ENCODE data around the gene C10orf71. TPM values are rescaled to one million over a fixed set of nuclear protein-coding genes. Genes with fewer than 3 reads are reported as not detected.

C10orf71 gene
- total and polyA plus RNA-seq, 2 of the 8 experiments (the other 6 are each of a cell fraction or from before 2014, with no cell fraction given): not detected

DNA sequence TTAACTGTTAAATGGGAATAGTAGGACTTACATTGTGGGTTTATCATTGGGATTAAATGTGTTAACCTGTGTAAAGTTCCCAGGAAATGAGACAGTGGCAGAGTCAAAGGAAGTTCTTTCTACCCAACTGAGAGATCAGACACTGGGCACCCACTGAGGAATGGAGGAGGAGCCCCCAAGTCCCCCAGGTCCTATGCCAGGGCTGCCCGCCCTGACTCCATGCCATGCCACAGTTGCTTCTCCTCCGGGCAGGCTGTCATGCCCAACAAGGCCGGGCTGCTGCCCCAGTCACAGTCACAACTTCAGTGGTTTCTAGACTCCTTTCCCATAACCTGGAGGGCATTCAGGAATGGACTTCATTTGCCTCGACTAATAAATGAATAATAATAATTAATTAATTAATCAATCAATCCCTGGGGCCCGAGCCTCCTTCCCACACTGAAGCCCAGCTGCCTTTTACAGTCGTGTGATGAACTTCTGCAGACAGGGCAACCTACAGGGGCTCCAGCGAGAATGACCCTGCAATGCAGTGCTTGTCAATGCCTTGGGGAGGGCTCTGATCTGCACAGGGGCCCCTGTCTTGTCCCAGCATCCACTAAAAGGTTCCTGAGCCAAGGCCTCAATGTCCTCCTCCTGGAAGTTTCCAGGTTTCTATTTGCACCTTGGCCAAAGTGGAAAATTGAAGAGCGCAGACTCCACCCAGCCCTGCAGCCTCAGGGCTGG is 64.5 kb downstream of the C10orf71 start:
- Histone ChIP-seq H3K27ac (ENCODE audit: low read depth, low read length) (no peak overlapping the region), H3K79me2 (ENCODE audit: control insufficient read depth in 1 of 2, insufficient read depth in 2 of 2, low read length in 2 of 2) (no peaks in the 10 kb centered on the region), H2BK20ac (ENCODE audit: low read length) (no peak overlapping the region), H3K56ac (replicated peaks; ENCODE audit: insufficient read length, low read depth, low read length) (no peak overlapping the region), H3K4me1 (replicated peaks in 1 of 4; ENCODE audit: control insufficient read depth in 3 of 4, insufficient read depth in 4 of 4, low read length in 3 of 4) (peaks cover 0 to 10% (median 7%) of the 10 kb centered on the region in 4 experiments; a peak in 5 of 7 replicates), H2BK12ac (ENCODE audit: low read depth, low read length) (no peak overlapping the region), H4K20me1 (replicated peaks in 1 of 2; ENCODE audit: control insufficient read depth in 1 of 2, insufficient read depth in 2 of 2, low read length in 2 of 2) (no peaks in the 10 kb centered on the region), H4K8ac (ENCODE audit: extremely low read depth, insufficient read depth, low read length) (no peak overlapping the region), H2BK15ac (ENCODE audit: low read length) (no peak overlapping the region), H3K23ac (ENCODE audit: insufficient read length) (no peak overlapping the region), H3K4me3 (ENCODE audit: extremely low read depth in 1 of 4, insufficient read depth in 2 of 4, low read depth in 3 of 4, low read length in 4 of 4) (no peak overlapping the region), H4K91ac (replicated peaks; ENCODE audit: insufficient read length, low read length) (no peak overlapping the region), H3K27me3 (replicated peaks in 1 of 4; ENCODE audit: control insufficient read depth in 3 of 4, extremely low read depth in 1 of 4, insufficient read depth in 3 of 4, low read length in 3 of 4) (no peaks in the 10 kb centered on the region), H3K4me2 (ENCODE audit: insufficient read depth in 1 of 2, low read depth in 2 of 2, low read length in 2 of 2) (no peak overlapping the region), H2AFZ (ENCODE audit: low read length) (no peak overlapping the region), H4K5ac (ENCODE audit: insufficient read length, low read depth, low read length) (no peak overlapping the region), H2BK120ac (replicated peaks; ENCODE audit: low read depth, low read length) (no peak overlapping the region), H3K9ac (replicated peaks in 1 of 4; ENCODE audit: extremely low read depth in 1 of 4, low read depth in 3 of 4, low read length in 3 of 4) (no peak overlapping the region), H3K9me3 (ENCODE audit: insufficient read depth in 2 of 2, low read depth in 1 of 2, low read length in 1 of 2) (no peaks in the 10 kb centered on the region), H3K79me1 (ENCODE audit: low read depth, low read length) (no peaks in the 10 kb centered on the region), H3K4ac (replicated peaks; ENCODE audit: insufficient read length, low read depth, low read length) (no peak overlapping the region), H3K23me2 (ENCODE audit: low read depth, low read length) (no peaks in the 10 kb centered on the region), H2BK5ac (ENCODE audit: low read depth, low read length) (no peak overlapping the region), H2AK5ac (ENCODE audit: low read depth, low read length) (no peak overlapping the region), H3K14ac (ENCODE audit: insufficient read length) (no peak overlapping the region), H3K18ac (ENCODE audit: extremely low read depth, low read length) (no peak overlapping the region), H3K36me3 (ENCODE audit: control insufficient read depth in 2 of 4, insufficient read depth in 4 of 4, low read length in 3 of 4) (no peaks in the 10 kb centered on the region)
- ChIA-PET CTCF (ENCODE audit: partially characterized antibody) (interaction anchor here (1.0 kb wide), 1 partner anchor 149 kb away, joined by 3 read pairs; no protein-coding TSS in a partner anchor), POLR2A (ENCODE audit: partially characterized antibody) (no interaction called here)
- WGBS, 2 experiments (ENCODE audit: extremely low coverage in 1 of 2, insufficient coverage in 1 of 2, insufficient read length in 1 of 2, insufficient replicate concordance in 2 of 2, low coverage in 1 of 2, low lambda C conversion rate in 2 of 2, missing lambda C conversion rate in 1 of 2): 94% methylated on average over 8 of the region's 8 CpGs; no CpG with 5 or more reads in 1 of the 2 experiments
- no peak for FAIRE-seq
- no peak for DNase-seq (ENCODE audit: low read depth in 1 of 2, low spot score in 2 of 2)
- no peak for TF ChIP-seq RAD21 (IDR thresholded peaks at IDR 0.05 in 1 of 2, conservative IDR thresholded peaks at IDR 0.05 in 1 of 2; ENCODE audit: low read depth in 2 of 2, low read length in 2 of 2)
- TF ChIP-seq TAF1 (IDR thresholded peaks at IDR 0.05; ENCODE audit: low read depth, low read length): no peak
- TF ChIP-seq POLR2AphosphoS5 (IDR thresholded peaks at IDR 0.05; ENCODE audit: low read depth, low read length): no peak
- TF ChIP-seq NRF1 (IDR thresholded peaks at IDR 0.05; ENCODE audit: low read depth, low read length): no peak
- TF ChIP-seq, protein P1, sequence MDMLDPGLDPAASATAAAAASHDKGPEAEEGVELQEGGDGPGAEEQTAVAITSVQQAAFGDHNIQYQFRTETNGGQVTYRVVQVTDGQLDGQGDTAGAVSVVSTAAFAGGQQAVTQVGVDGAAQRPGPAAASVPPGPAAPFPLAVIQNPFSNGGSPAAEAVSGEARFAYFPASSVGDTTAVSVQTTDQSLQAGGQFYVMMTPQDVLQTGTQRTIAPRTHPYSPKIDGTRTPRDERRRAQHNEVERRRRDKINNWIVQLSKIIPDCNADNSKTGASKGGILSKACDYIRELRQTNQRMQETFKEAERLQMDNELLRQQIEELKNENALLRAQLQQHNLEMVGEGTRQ (IDR thresholded peaks at IDR 0.05; ENCODE audit: low read length): no peak
- no peak for TF ChIP-seq CBX5 (IDR thresholded peaks at IDR 0.05; ENCODE audit: low read depth, low read length)
- TF ChIP-seq PHF8 (conservative IDR thresholded peaks at IDR 0.05; ENCODE audit: low read depth, low read length): no peak
- no peak for TF ChIP-seq POU5F1 (IDR thresholded peaks at IDR 0.05; ENCODE audit: low read depth, low read length)
- TF ChIP-seq BACH1 (IDR thresholded peaks at IDR 0.05; ENCODE audit: low read length): no peak
- no peak for TF ChIP-seq HDAC6 (IDR thresholded peaks at IDR 0.05; ENCODE audit: low read depth, low read length)
- TF ChIP-seq TBP (IDR thresholded peaks at IDR 0.05; ENCODE audit: low read depth, low read length): no peak
- no peak for TF ChIP-seq GABPA (IDR thresholded peaks at IDR 0.05; ENCODE audit: borderline replicate concordance, insufficient read depth, low read length)
